ENCODE measurements around the gene SGTA. TPM values are rescaled to one million over a fixed set of nuclear protein-coding genes. Genes with fewer than 3 reads are reported as not detected.
A peak's percentile ranks its signal among the peaks of the same experiment; 100 is the strongest.
"Not testable (repeated sequence)": the region's sequence is repeated elsewhere in the genome, so short reads cannot be mapped to it uniquely, and the experiment has no call there.

SGTA gene
- total and polyA plus RNA-seq, 5 donors from 2014 or later, result 28.2 to 35.7 (median 32.1) TPM

DNA sequence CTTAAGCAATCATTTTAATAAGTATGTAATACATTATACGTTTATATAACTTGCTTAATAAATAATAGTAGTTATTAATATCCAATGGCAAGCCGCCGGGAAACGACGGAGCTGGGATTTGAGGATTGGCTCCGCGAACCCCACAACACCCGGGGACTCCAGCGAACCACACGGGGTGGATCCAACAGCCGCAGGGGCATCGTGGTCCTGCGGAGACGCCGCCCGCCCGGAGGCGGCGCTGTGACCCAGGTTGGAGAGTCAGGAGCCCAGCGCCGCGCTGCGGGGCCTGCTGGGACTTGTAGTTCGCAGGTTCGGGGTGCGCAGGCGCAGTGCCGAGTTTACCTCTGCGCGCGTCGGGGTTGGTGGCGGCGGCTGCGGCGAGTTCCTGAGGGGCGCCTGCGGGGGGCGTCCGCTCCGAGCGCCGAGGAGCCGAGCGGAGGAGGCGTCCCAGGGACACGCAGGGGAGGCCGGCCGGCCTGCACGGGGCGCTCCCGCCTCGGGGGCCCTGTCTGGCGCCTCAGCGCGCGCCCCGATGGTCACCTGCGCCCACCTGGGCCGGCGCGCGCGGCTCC, 36.6 kb upstream of the SGTA start, which contains the start of gene ZNF554:
Gene ZNF554 (plus strand): TSS at position 329 of the 572 bp plus-strand sequence. CDS start 204 bp downstream, at position 533.
- H3K4me3 ChIP-seq (ENCODE audit: low read depth, low read length), result peak within 1 kb of the TSS; percentile 64

DNA sequence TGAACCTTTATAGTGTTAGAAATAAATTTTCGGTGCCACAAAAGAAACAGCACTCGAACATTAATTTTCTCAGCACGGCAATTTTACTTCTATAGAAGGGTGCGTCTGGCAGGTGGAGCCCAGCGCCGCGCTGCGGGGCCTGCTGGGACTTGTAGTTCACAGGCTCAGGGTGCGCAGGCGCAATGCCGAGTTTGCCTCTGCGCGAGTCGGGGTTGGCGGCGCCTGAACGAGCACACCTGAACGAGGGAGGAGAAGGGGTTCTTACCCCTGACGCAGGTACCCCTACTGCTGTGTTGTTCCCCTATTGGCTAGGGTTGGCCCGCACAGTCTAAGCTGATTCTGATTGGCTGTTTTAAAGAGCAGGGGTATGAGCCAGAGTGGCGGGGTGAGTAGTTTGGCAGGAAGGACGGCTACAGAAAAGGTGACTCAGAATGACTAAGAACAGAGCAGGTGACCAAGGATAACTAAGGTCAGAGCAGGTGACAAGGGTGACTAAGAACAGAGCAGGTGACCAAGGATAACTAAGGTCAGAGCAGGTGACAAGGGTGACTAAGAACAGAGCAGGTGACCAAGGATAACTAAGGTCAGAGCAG, 34.3 kb upstream of the SGTA start:
- H3K36me3 ChIP-seq (ENCODE audit: control insufficient read depth, insufficient read depth, low read length); H3K9me3 ChIP-seq (ENCODE audit: control insufficient read depth in 2 of 2, low read length in 2 of 2); H3K4me3 ChIP-seq (ENCODE audit: low read depth, low read length); H3K27ac ChIP-seq (ENCODE audit: insufficient read depth, low read length, poor library complexity, severe bottlenecking); H3K36me3 Mint-ChIP-seq; ATAC-seq (ENCODE audit: low read depth in 2 of 2); H3K9me3 Mint-ChIP-seq; DNase-seq; H3K27me3 ChIP-seq (ENCODE audit: control insufficient read depth, insufficient read depth, low read length); H3K27ac Mint-ChIP-seq; H3K27me3 Mint-ChIP-seq: not testable (repeated sequence)
- H3K4me1 ChIP-seq (ENCODE audit: control insufficient read depth, insufficient read depth, low read length, poor library complexity, severe bottlenecking), result peaks cover 14% of the 10 kb centered on the region
- peaks cover 0 to 19% (median 4%) of the 10 kb centered on the region in 4 donors for H3K4me1 Mint-ChIP-seq
- H3K4me3 Mint-ChIP-seq, result peak overlapping the region in 3 of 4 donors; percentile 36 to 90 (median 74)

More for the DNA sequence above, 36.6 kb upstream of the SGTA start, which contains the start of gene ZNF554:
- Mint-ChIP-seq H3K4me1 (peaks cover 0 to 24% (median 4%) of the 10 kb centered on the region in 4 donors), H3K27me3 (no peaks in the 10 kb centered on the region), H3K36me3 (peaks cover 4% of the 10 kb centered on the region), H3K4me3 (peak within 1 kb of the TSS; percentile 86 to 89 (median 86)), H3K27ac (peak within 1 kb of the TSS in 2 of 3 donors; percentile 55 to 74), H3K9me3 (no peaks in the 10 kb centered on the region)
- DNase-seq, result peak; percentile 96 to 97 (median 97)
- ATAC-seq (ENCODE audit: low read depth in 2 of 2), result peak; percentile 97 to 98
- Histone ChIP-seq H3K4me1 (ENCODE audit: control insufficient read depth, insufficient read depth, low read length, poor library complexity, severe bottlenecking) (peaks cover 14% of the 10 kb centered on the region), H3K36me3 (ENCODE audit: control insufficient read depth, insufficient read depth, low read length) (no peaks in the 10 kb centered on the region), H3K9me3 (ENCODE audit: control insufficient read depth in 2 of 2, low read length in 2 of 2) (no peaks in the 10 kb centered on the region), H3K27me3 (ENCODE audit: control insufficient read depth, insufficient read depth, low read length) (no peaks in the 10 kb centered on the region), H3K27ac (ENCODE audit: insufficient read depth, low read length, poor library complexity, severe bottlenecking) (peak within 1 kb of the TSS; percentile 29)

DNA sequence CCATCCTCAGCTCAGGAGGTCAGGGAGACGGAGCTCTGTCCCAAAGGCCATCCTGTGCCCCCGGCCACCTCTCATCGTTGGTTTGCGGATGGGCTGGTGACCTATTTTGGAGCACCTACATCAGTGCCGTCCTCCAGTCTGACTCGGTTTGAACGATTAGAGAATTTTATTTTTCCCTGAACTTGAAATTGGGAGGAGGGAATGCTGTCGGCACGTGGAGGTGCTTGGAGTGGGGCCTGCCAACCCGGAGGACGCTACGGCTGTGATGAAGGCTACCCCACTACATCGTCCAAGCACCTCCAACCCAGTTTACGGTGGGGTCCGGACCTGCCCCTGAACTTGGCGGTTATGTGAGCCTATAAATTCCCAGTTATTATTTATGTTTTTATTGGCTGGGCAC, 33.6 kb upstream of the SGTA start:
- H3K4me3 Mint-ChIP-seq, result no peak overlapping the region
- Histone ChIP-seq H3K27me3 (ENCODE audit: control insufficient read depth, insufficient read depth, low read length) (no peaks in the 10 kb centered on the region), H3K27ac (ENCODE audit: insufficient read depth, low read length, poor library complexity, severe bottlenecking) (no peak overlapping the region), H3K4me3 (ENCODE audit: low read depth, low read length) (no peak overlapping the region), H3K36me3 (ENCODE audit: control insufficient read depth, insufficient read depth, low read length) (no peaks in the 10 kb centered on the region), H3K9me3 (ENCODE audit: control insufficient read depth in 2 of 2, low read length in 2 of 2) (no peaks in the 10 kb centered on the region), H3K4me1 (ENCODE audit: control insufficient read depth, insufficient read depth, low read length, poor library complexity, severe bottlenecking) (peaks cover 14% of the 10 kb centered on the region)
- ATAC-seq (ENCODE audit: low read depth in 2 of 2) (no peak), DNase-seq (no peak)
- H3K27me3 Mint-ChIP-seq, result no peaks in the 10 kb centered on the region
- peaks cover 0 to 15% (median 2%) of the 10 kb centered on the region in 4 donors for H3K4me1 Mint-ChIP-seq
- no peak overlapping the region for H3K27ac Mint-ChIP-seq
- no peaks in the 10 kb centered on the region for H3K9me3 Mint-ChIP-seq
- no peaks in the 10 kb centered on the region for H3K36me3 Mint-ChIP-seq

DNA sequence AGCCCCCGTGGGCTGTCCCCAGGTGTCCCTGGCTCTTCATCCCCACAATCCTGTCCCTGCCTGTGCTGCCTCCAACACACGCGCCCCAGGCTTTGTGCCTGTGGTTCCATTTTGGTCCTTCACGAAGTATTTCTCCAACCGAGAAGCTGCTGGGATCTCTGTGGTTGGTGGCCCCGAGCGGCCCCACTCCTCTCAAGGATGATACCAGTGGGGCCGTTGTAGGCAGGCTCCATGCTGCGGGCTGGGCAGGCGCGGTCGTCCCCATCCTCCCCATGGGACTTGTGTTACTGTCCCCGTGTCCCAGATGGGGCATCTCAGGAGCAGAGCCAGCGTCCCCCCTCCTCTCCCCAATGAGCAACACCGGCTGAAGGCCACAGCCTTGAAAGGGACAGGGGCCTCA, 32.9 kb upstream of the SGTA start:
- no peak overlapping the region for H3K4me3 ChIP-seq (ENCODE audit: low read depth, low read length)
- H3K27me3 ChIP-seq (ENCODE audit: control insufficient read depth, insufficient read depth, low read length), result no peaks in the 10 kb centered on the region
- no peaks in the 10 kb centered on the region for H3K36me3 Mint-ChIP-seq
- H3K36me3 ChIP-seq (ENCODE audit: control insufficient read depth, insufficient read depth, low read length), result peaks cover 3% of the 10 kb centered on the region
- DNase-seq, result no peak
- H3K27me3 Mint-ChIP-seq, result no peaks in the 10 kb centered on the region
- peaks cover 0 to 8% (median 0%) of the 10 kb centered on the region in 4 donors for H3K4me1 Mint-ChIP-seq
- H3K9me3 Mint-ChIP-seq, result no peaks in the 10 kb centered on the region
- H3K4me1 ChIP-seq (ENCODE audit: control insufficient read depth, insufficient read depth, low read length, poor library complexity, severe bottlenecking), result peaks cover 10% of the 10 kb centered on the region
- ATAC-seq (ENCODE audit: low read depth in 2 of 2), result no peak
- H3K27ac ChIP-seq (ENCODE audit: insufficient read depth, low read length, poor library complexity, severe bottlenecking), result no peak overlapping the region
- H3K4me3 Mint-ChIP-seq, result no peak overlapping the region
- peak overlapping the region in 1 of 3 donors; percentile 38 for H3K27ac Mint-ChIP-seq
- H3K9me3 ChIP-seq (ENCODE audit: control insufficient read depth in 2 of 2, low read length in 2 of 2), result no peaks in the 10 kb centered on the region

DNA sequence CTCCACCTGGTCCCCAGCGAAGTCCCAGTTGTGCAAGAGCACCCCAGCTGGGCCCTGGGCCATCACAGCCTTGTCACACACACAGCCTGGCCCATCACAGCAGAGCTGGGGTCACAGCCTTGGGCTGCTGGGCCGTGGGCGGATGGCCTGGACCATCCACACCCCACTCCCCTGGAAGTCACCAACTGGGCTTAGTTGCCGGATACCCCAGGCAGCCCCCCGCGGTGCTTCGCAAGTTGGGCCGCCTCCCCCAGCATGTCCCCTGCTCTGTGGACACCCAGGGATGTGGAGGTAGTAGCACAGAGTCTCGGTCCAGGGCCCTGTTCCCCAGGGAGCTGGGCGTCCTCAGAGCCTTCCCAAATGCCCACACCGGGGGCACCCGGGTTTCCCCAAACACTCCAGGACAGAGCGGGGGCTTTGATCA, 32.1 kb upstream of the SGTA start:
- H3K36me3 ChIP-seq (ENCODE audit: control insufficient read depth, insufficient read depth, low read length), result peaks cover 3% of the 10 kb centered on the region
- H3K4me1 ChIP-seq (ENCODE audit: control insufficient read depth, insufficient read depth, low read length, poor library complexity, severe bottlenecking), result peaks cover 3% of the 10 kb centered on the region
- H3K9me3 ChIP-seq (ENCODE audit: control insufficient read depth in 2 of 2, low read length in 2 of 2), result no peaks in the 10 kb centered on the region
- H3K27me3 Mint-ChIP-seq, result no peaks in the 10 kb centered on the region
- no peak overlapping the region for H3K27ac Mint-ChIP-seq
- no peak overlapping the region for H3K4me3 ChIP-seq (ENCODE audit: low read depth, low read length)
- H3K4me3 Mint-ChIP-seq, result no peak overlapping the region
- no peaks in the 10 kb centered on the region for H3K27me3 ChIP-seq (ENCODE audit: control insufficient read depth, insufficient read depth, low read length)
- ATAC-seq (ENCODE audit: low read depth in 2 of 2), result no peak
- peaks cover 0 to 1% (median 0%) of the 10 kb centered on the region in 4 donors for H3K4me1 Mint-ChIP-seq
- no peaks in the 10 kb centered on the region for H3K9me3 Mint-ChIP-seq
- no peak overlapping the region for H3K27ac ChIP-seq (ENCODE audit: insufficient read depth, low read length, poor library complexity, severe bottlenecking)
- H3K36me3 Mint-ChIP-seq, result no peaks in the 10 kb centered on the region
- DNase-seq, result no peak

DNA sequence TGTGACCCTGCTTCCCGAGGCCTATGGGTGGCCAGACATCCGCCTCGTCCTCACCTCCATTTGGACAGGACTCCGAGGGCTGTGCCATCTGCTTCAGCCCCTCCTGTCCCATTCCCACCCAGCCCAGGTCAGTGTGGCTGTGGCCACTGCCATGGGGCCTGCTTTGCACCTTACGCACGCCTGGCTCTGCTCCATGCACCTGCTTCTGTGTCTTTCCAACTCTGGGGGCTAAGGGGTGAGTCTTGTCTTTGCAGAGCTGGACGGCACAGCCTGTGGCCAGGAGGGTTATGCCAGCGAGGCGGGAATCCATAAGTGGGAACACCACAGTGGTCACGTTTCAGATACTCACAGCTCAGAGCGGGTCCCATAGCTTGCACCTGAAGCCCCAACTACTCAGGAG, 31.4 kb upstream of the SGTA start:
- no peak overlapping the region for H3K4me3 Mint-ChIP-seq
- no peaks in the 10 kb centered on the region for H3K9me3 Mint-ChIP-seq
- H3K27me3 Mint-ChIP-seq, result no peaks in the 10 kb centered on the region
- no peak overlapping the region for H3K4me3 ChIP-seq (ENCODE audit: low read depth, low read length)
- H3K36me3 Mint-ChIP-seq, result no peaks in the 10 kb centered on the region
- DNase-seq (no peak), ATAC-seq (ENCODE audit: low read depth in 2 of 2) (no peak)
- H3K4me1 ChIP-seq (ENCODE audit: control insufficient read depth, insufficient read depth, low read length, poor library complexity, severe bottlenecking), result no peaks in the 10 kb centered on the region
- H3K4me1 Mint-ChIP-seq, result no peaks in the 10 kb centered on the region
- no peaks in the 10 kb centered on the region for H3K9me3 ChIP-seq (ENCODE audit: control insufficient read depth in 2 of 2, low read length in 2 of 2)
- no peak overlapping the region for H3K27ac ChIP-seq (ENCODE audit: insufficient read depth, low read length, poor library complexity, severe bottlenecking)
- no peak overlapping the region for H3K27ac Mint-ChIP-seq
- H3K27me3 ChIP-seq (ENCODE audit: control insufficient read depth, insufficient read depth, low read length), result no peaks in the 10 kb centered on the region
- H3K36me3 ChIP-seq (ENCODE audit: control insufficient read depth, insufficient read depth, low read length), result peaks cover 5% of the 10 kb centered on the region

DNA sequence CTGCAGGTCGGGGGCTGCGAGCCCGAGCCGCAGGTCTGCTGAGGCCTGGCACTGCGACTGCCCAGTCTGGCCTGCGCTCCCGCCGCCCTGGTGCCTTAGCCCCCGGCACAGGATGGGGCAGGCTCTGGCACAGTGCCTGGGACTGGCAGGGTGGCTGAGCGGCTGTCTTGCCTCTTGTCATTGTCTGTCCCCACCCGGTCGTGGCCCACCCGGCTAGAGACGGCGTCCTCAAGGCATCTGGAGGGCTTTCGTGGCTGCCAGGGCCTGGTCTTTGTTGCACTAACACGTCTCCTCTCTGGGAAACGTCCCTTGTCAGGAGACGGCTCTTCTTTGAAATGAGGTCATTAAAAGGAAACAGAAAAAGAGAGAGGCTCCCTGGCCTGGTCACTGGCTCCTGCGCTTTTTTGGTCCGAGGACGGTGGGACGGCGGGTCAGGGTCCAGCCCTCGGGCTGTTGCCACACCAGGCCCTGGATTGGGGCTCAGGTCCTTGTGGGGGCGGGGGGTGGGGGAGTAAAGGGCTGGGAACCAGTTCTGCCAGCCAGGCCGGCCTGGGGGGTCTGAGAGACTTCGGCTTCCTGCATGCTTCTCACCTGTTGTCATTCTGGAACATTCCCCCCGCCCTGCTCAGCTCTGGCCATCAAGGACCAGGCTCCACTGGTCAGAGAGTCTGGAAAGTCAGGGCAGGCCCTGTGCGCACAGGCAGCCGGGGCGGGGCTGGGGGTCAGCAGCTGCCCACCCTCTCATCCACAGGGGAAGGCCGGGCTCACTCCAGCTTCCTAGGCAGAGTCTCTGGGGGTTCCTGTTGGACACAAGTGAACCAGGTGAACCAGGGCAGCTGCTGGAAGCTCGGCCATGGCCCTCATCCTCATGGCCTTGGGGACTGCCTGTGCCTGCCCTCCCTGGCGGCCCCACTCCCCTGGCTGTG, 30.4 kb upstream of the SGTA start:
- H3K27ac Mint-ChIP-seq, result no peak overlapping the region
- ATAC-seq (ENCODE audit: low read depth in 2 of 2) (no peak), DNase-seq (no peak)
- Histone ChIP-seq H3K36me3 (ENCODE audit: control insufficient read depth, insufficient read depth, low read length) (peaks cover 11% of the 10 kb centered on the region), H3K27me3 (ENCODE audit: control insufficient read depth, insufficient read depth, low read length) (no peaks in the 10 kb centered on the region), H3K4me1 (ENCODE audit: control insufficient read depth, insufficient read depth, low read length, poor library complexity, severe bottlenecking) (no peaks in the 10 kb centered on the region), H3K4me3 (ENCODE audit: low read depth, low read length) (no peak overlapping the region), H3K9me3 (ENCODE audit: control insufficient read depth in 2 of 2, low read length in 2 of 2) (no peaks in the 10 kb centered on the region), H3K27ac (ENCODE audit: insufficient read depth, low read length, poor library complexity, severe bottlenecking) (no peak overlapping the region)
- no peaks in the 10 kb centered on the region for H3K4me1 Mint-ChIP-seq
- no peak overlapping the region for H3K4me3 Mint-ChIP-seq
- H3K36me3 Mint-ChIP-seq, result peaks cover 7% of the 10 kb centered on the region
- H3K27me3 Mint-ChIP-seq, result no peaks in the 10 kb centered on the region
- H3K9me3 Mint-ChIP-seq, result no peaks in the 10 kb centered on the region
